Right lobe of liver (tissue), 4 donors: ENCODE measurements around the gene PWWP2A.

Source experiments
- CTCF ChIP-seq, 4 donors: fragments of 200-600 bp in 3 of 4; fragments of 450-650 bp in 1 of 4; IDR thresholded peaks; one replicate each; pipeline versions ENCODE4 v1.5.1 to v1.8.0; 2016 to 2022; ENCODE audit warnings: antibody characterized with exemption in 4 of 4, mild to moderate bottlenecking in 2 of 4
- POLR2A ChIP-seq: fragments of 450-650 bp; IDR thresholded peaks from one replicate; pipeline ENCODE4 v1.6.1; 2017; ENCODE audit warnings: antibody characterized with exemption, mild to moderate bottlenecking
- donor health status: DM: no; HTN: no; CAD: no.
- donor health status: DM: no; HTN: no; CAD: no.
- donor health status: DM: no; HTN: yes; CAD: no.

GRCh38 chr5:160060001-160060400, 59.2 kb downstream of the PWWP2A start:
- no peak for TF ChIP-seq CTCF (IDR thresholded peaks at IDR 0.05)
- no peak for TF ChIP-seq POLR2A
